HepG2 (cell line): ENCODE results near the gene ERMARD. TPM values are rescaled to one million over a fixed set of nuclear protein-coding genes. Genes with fewer than 3 reads are reported as not detected.
A peak's percentile ranks its signal among the peaks of the same experiment; 100 is the strongest.

Experiments
- AGO2 ChIP-seq: fragments of 200-400 bp; formaldehyde crosslinking; optimal IDR thresholded peaks from 2 replicates; pipeline ENCODE3; 2017; ENCODE audit warnings: mild to moderate bottlenecking, low read depth, low read length, moderate library complexity
- AKAP8 ChIP-seq: sonication (generic); formaldehyde crosslinking; IDR thresholded peaks from 2 replicates; pipeline ENCODE4 v1.5.1; 2020; ENCODE audit warnings: mild to moderate bottlenecking, missing genetic modification reagents
- ARNT ChIP-seq: fragments of 450-650 bp; IDR thresholded peaks from 2 replicates; pipeline ENCODE4 v1.6.1; 2017
- ERF ChIP-seq: IDR thresholded peaks from 2 replicates; pipeline ENCODE4 v1.6.1; 2018; ENCODE audit warnings: missing biosample characterization, missing genetic modification reagents
- FOXO1 ChIP-seq: sonication (generic); formaldehyde crosslinking; IDR thresholded peaks from 2 replicates; pipeline ENCODE4 v1.4.0; 2020; ENCODE audit warnings: missing genetic modification reagents
- GATAD2A ChIP-seq: IDR thresholded peaks from 2 replicates; pipeline ENCODE4 v1.6.1; 2016
- KAT2B ChIP-seq: fragments of 150-350 bp; IDR thresholded peaks from 2 replicates; pipeline ENCODE4 v1.6.1; 2014; ENCODE audit warnings: low read depth, low read length, borderline replicate concordance
- KAT7 ChIP-seq: IDR thresholded peaks from 2 replicates; pipeline ENCODE4 v1.6.1; 2018; ENCODE audit warnings: borderline replicate concordance, missing compliant biosample characterization
- KDM5B ChIP-seq: sonication (generic); formaldehyde crosslinking; IDR thresholded peaks from 2 replicates; pipeline ENCODE4 v1.4.0; 2020; ENCODE audit warnings: missing genetic modification reagents, mild to moderate bottlenecking, borderline replicate concordance
- KLF15 ChIP-seq: sonication (generic); formaldehyde crosslinking; IDR thresholded peaks from 2 replicates; pipeline ENCODE4 v1.8.1; 2023; ENCODE audit warnings: borderline replicate concordance, mild to moderate bottlenecking, inconsistent platforms, missing genetic modification reagents, mixed read lengths
- NFE2L1 ChIP-seq: sonication (generic); formaldehyde crosslinking; IDR thresholded peaks from 2 replicates; pipeline ENCODE4 v1.4.0; 2020; ENCODE audit warnings: missing genetic modification reagents, mild to moderate bottlenecking, borderline replicate concordance
- POLR2G ChIP-seq: fragments of 200-400 bp; formaldehyde crosslinking; IDR thresholded peaks from 2 replicates; pipeline ENCODE4 v1.6.1; 2018; ENCODE audit warnings: mild to moderate bottlenecking, low read depth, low read length, moderate library complexity
- PPARG ChIP-seq: conservative IDR thresholded peaks from 2 replicates; pipeline ENCODE4 v1.6.1; 2016; ENCODE audit warnings: missing biosample characterization, missing genetic modification reagents
- RFX1 ChIP-seq: fragments of 450-650 bp; IDR thresholded peaks from 2 replicates; pipeline ENCODE4 v1.6.1; 2017
- TEAD3 ChIP-seq: optimal IDR thresholded peaks from 2 replicates; pipeline ENCODE3; 2016; ENCODE audit warnings: borderline replicate concordance
- UBTF ChIP-seq: sonication (generic); formaldehyde crosslinking; IDR thresholded peaks from 2 replicates; pipeline ENCODE4 v1.4.0; 2020; ENCODE audit warnings: mild to moderate bottlenecking, missing genetic modification reagents
- ZNF296 ChIP-seq: sonication (generic); formaldehyde crosslinking; conservative IDR thresholded peaks from 2 replicates; pipeline ENCODE4 v1.5.0; 2020; ENCODE audit warnings: mild to moderate bottlenecking, missing genetic modification reagents
- ZNF451 ChIP-seq: sonication (generic); formaldehyde crosslinking; IDR thresholded peaks from 2 replicates; pipeline ENCODE4 v1.5.0; 2020; ENCODE audit warnings: mild to moderate bottlenecking, missing genetic modification reagents
- ZNF460 ChIP-seq: sonication (generic); formaldehyde crosslinking; IDR thresholded peaks from 2 replicates; pipeline ENCODE4 v1.5.1; 2020; ENCODE audit warnings: missing genetic modification reagents, mild to moderate bottlenecking, borderline replicate concordance
- ZNF468 ChIP-seq: sonication (generic); formaldehyde crosslinking; IDR thresholded peaks from 2 replicates; pipeline ENCODE4 v1.8.0; 2022; ENCODE audit warnings: mild to moderate bottlenecking, moderate library complexity, missing genetic modification reagents
- ZNF709 ChIP-seq: sonication (generic); formaldehyde crosslinking; IDR thresholded peaks from 2 replicates; pipeline ENCODE4 v1.5.0; 2020; ENCODE audit warnings: mild to moderate bottlenecking, missing genetic modification reagents
- ZNF790 ChIP-seq: sonication (generic); formaldehyde crosslinking; IDR thresholded peaks from 2 replicates; pipeline ENCODE4 v1.8.0; 2022; ENCODE audit warnings: missing genetic modification reagents, mild to moderate bottlenecking, borderline replicate concordance
- ZNF850 ChIP-seq: sonication (generic); formaldehyde crosslinking; conservative IDR thresholded peaks from 2 replicates; pipeline ENCODE4 v1.9.0; 2021; ENCODE audit warnings: mild to moderate bottlenecking, missing genetic modification reagents
- polyA plus RNA-seq, 8 experiments: library from polyadenylated mRNA; depleted of rRNA in 3 of 8; stranded (reverse) in 7 of 8; unstranded in 1 of 8; fragments of >200 nt; fragmentation: Illumina TruSeq in 4 of 8; extraction: Trizol in 4 of 8; gene quantifications; 2 replicates each; pipeline versions ENCODE4 v1.2.1 to v1.2.3, GENCODE V29; 2011 to 2016; ENCODE audit warnings: low read depth in 4 of 8, missing spikeins in 1 of 8, mixed read lengths in 1 of 8; ENCODE audit not compliant: insufficient read depth in 1 of 8
- total RNA-seq, 5 experiments: library from RNA; depleted of rRNA; stranded (reverse); fragments of >200 nt; fragmentation: Illumina TruSeq; extraction: Trizol; gene quantifications; 2 replicates each; pipeline ENCODE4 v1.2.3, GENCODE V29; 2016; ENCODE audit warnings: low read depth in 1 of 5

Gene ERMARD
- total and polyA plus RNA-seq, 2 of the 13 experiments (the other 11 are each of a cell fraction or from before 2014, with no cell fraction given): 8.8 to 10.7 TPM

DNA sequence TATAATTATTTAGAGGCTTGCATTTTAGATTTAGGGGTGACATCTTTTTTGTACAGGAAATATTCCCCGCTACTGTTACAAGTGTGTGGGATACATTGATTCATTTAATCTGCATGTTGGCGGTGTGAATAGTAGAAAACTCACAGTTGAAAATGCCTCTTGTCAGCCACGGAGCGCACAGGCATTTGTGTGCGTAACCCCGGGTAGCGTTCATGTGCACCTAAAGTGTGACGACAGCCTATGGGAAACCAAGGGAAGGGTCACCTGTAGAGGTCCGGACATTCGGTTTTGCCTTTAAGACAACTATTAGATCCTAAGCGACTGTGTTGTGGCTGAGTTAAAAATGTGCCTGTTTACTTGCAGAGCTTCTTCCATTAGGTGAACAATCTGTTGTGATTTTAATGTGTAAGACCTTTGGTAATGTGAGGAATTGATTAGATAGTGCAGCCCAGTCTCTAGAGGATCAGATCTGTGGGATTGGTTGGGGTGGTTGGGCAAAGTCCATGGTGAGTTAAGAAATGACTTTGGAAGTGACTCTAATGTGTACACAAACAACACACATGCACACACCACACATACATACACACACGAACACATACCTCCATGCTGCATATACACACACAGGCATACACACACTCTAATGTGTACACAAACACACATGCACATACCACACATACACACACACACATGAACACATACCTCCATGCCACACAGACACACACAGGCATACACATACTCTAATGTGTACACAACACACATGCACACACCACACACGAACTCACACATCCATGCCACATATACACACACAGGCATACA lies 15.7 kb downstream of the ERMARD start (continued):
- TF ChIP-seq ZNF790 (CRISPR knock-in tag): no peak
- peak; percentile 60 for TF ChIP-seq TEAD3
- TF ChIP-seq ARNT: 0 out of 2 replicates have a peak, but pooled peaks have one; percentile 75
- TF ChIP-seq ZNF296 (CRISPR knock-in tag): no peak
- 0 out of 2 replicates have a peak, but pooled peaks have one; percentile 34 for TF ChIP-seq KAT7 (CRISPR knock-in tag)
- TF ChIP-seq GATAD2A (CRISPR knock-in tag): peak; percentile 71
- TF ChIP-seq NFE2L1 (CRISPR knock-in tag): no peak
- no peak for TF ChIP-seq KLF15 (CRISPR knock-in tag)
- TF ChIP-seq KAT2B: no peak
- no peak for TF ChIP-seq ZNF709
- TF ChIP-seq AKAP8 (CRISPR knock-in tag): no peak
- TF ChIP-seq ZNF850 (CRISPR knock-in tag): no peak
- no peak for TF ChIP-seq RFX1
- no peak for TF ChIP-seq PPARG (CRISPR knock-in tag)
- no peak for TF ChIP-seq ZNF451
- TF ChIP-seq KDM5B (CRISPR knock-in tag): no peak
- no peak for TF ChIP-seq AGO2
- no peak for TF ChIP-seq ZNF460 (CRISPR knock-in tag)
- no peak for TF ChIP-seq ZNF468
- no peak for TF ChIP-seq FOXO1 (CRISPR knock-in tag)
- no peak for TF ChIP-seq UBTF (CRISPR knock-in tag)
- no peak for TF ChIP-seq ERF
- no peak for TF ChIP-seq POLR2G
- TF ChIP-seq, all 625 proteins: peak for 35
